IMR-90 (cell line): ENCODE measurements around the gene KLHL41. TPM values are rescaled to one million over a fixed set of nuclear protein-coding genes. Genes with fewer than 3 reads are reported as not detected.

Source experiments
- ATAC-seq: fragments of 200-7000 bp; cut with Tn5 transposase; 2 replicates; pipeline ENCODE4 v1.9.1; 2020; ENCODE audit warnings: low read depth, mild to moderate bottlenecking, moderate library complexity
- BruUV-seq: library from RNA; stranded (reverse); fragments of 400-500 nt; replicated peaks from 2 replicates; lab custom pipeline; 2021; lab: Mats Ljungman, UMichigan
- CTCF ChIA-PET: fragments of 300-600 bp; formaldehyde crosslinking; extraction: SDS; loops from one replicate; lab custom pipeline; 2021; ENCODE audit warnings: antibody characterized with exemption; lab: Yijun Ruan, JAX
- POLR2A ChIA-PET: fragments of 300-600 bp; sonication (Branson Sonifier 250); formaldehyde crosslinking; loops from one replicate; lab custom pipeline; 2022; ENCODE audit warnings: antibody characterized with exemption; ENCODE audit not compliant: unreplicated experiment; lab: Charles Lee
- DNase-seq: peaks from one replicate; pipeline ENCODE4 v3.0.0; 2013
- H2AFZ ChIP-seq: replicated peaks from 2 replicates; pipeline ENCODE3; 2013; ENCODE audit warnings: low read length, mild to moderate bottlenecking; ENCODE audit not compliant: poor library complexity
- H2AK5ac ChIP-seq: 2 replicates; pipeline ENCODE4 v1.6.1; 2013; ENCODE audit warnings: low read depth, low read length, inconsistent platforms
- H2AK9ac ChIP-seq: replicated peaks from 2 replicates; pipeline ENCODE3; 2013; ENCODE audit warnings: mild to moderate bottlenecking, low read depth, low read length, moderate library complexity; ENCODE audit not compliant: poor library complexity
- H2BK120ac ChIP-seq: 2 replicates; pipeline ENCODE4 v1.6.1; 2013; ENCODE audit warnings: low read depth, low read length, inconsistent platforms
- H2BK15ac ChIP-seq: 3 replicates; pipeline ENCODE4 v1.6.1; 2013; ENCODE audit warnings: low read depth, low read length, inconsistent platforms
- H2BK20ac ChIP-seq: 2 replicates; pipeline ENCODE4 v1.6.1; 2013; ENCODE audit warnings: low read depth, mild to moderate bottlenecking, inconsistent platforms, low read length, moderate library complexity
- H2BK5ac ChIP-seq: 2 replicates; pipeline ENCODE4 v1.6.1; 2013; ENCODE audit warnings: mild to moderate bottlenecking, low read depth, low read length, inconsistent platforms; ENCODE audit not compliant: poor library complexity, severe bottlenecking
- H3K14ac ChIP-seq: replicated peaks from 2 replicates; pipeline ENCODE4 v1.6.1; 2013; ENCODE audit warnings: low read depth, low read length, inconsistent platforms
- H3K18ac ChIP-seq: 2 replicates; pipeline ENCODE4 v1.6.1; 2013; ENCODE audit warnings: low read depth, low read length, control low read depth
- H3K23ac ChIP-seq: 2 replicates; pipeline ENCODE4 v1.6.1; 2013; ENCODE audit warnings: low read depth, low read length, inconsistent platforms
- H3K27ac ChIP-seq: 2 replicates; pipeline ENCODE4 v1.5.1; 2013; ENCODE audit warnings: mild to moderate bottlenecking, control low read depth, low read length; ENCODE audit not compliant: insufficient read depth
- H3K27me3 ChIP-seq: 2 replicates; pipeline ENCODE4 v1.6.1; 2013; ENCODE audit warnings: low read length; ENCODE audit not compliant: control insufficient read depth, insufficient read depth
- H3K36me3 ChIP-seq: 2 replicates; pipeline ENCODE4 v1.6.1; 2013; ENCODE audit warnings: low read length, mixed read lengths; ENCODE audit not compliant: control insufficient read depth, insufficient read depth
- H3K4ac ChIP-seq: 2 replicates; pipeline ENCODE4 v1.6.1; 2013; ENCODE audit warnings: low read depth, low read length, inconsistent platforms
- H3K4me1 ChIP-seq: 2 replicates; pipeline ENCODE4 v1.6.1; 2013; ENCODE audit warnings: low read length, mixed read lengths; ENCODE audit not compliant: control insufficient read depth, insufficient read depth
- H3K4me2 ChIP-seq: 2 replicates; pipeline ENCODE4 v1.6.1; 2013; ENCODE audit warnings: low read depth, mild to moderate bottlenecking, control low read depth, low read length, moderate library complexity
- H3K4me3 ChIP-seq: 2 replicates; pipeline ENCODE4 v1.5.1; 2013; ENCODE audit warnings: low read depth, mild to moderate bottlenecking, control low read depth, low read length, moderate library complexity; ENCODE audit not compliant: insufficient read depth
- H3K56ac ChIP-seq: 2 replicates; pipeline ENCODE4 v1.6.1; 2013; ENCODE audit warnings: low read length, inconsistent platforms; ENCODE audit not compliant: insufficient read depth; ENCODE audit errors: extremely low read depth
- H3K79me1 ChIP-seq, 2 experiments: 2 replicates each; pipeline ENCODE4 v1.6.1; 2013; ENCODE audit warnings: low read length in 2 of 2, inconsistent platforms in 1 of 2, low read depth in 1 of 2
- H3K9ac ChIP-seq: 2 replicates; pipeline ENCODE4 v1.6.1; 2013; ENCODE audit warnings: low read depth, low read length, control low read depth
- H3K9me1 ChIP-seq: 2 replicates; pipeline ENCODE4 v1.6.1; 2013; ENCODE audit warnings: low read length, inconsistent platforms; ENCODE audit not compliant: insufficient read depth
- H3K9me3 ChIP-seq: 2 replicates; pipeline ENCODE4 v1.6.1; 2013; ENCODE audit warnings: low read length; ENCODE audit not compliant: control insufficient read depth, insufficient read depth
- H4K20me1 ChIP-seq: 2 replicates; pipeline ENCODE4 v1.6.1; 2013; ENCODE audit warnings: low read length, inconsistent platforms; ENCODE audit not compliant: insufficient read depth
- H4K5ac ChIP-seq: 2 replicates; pipeline ENCODE4 v1.6.1; 2013; ENCODE audit warnings: mild to moderate bottlenecking, low read depth, low read length, control low read depth
- H4K8ac ChIP-seq, 2 experiments: 2 replicates each; pipeline ENCODE4 v1.6.1; 2013; ENCODE audit warnings: low read depth in 2 of 2, low read length in 2 of 2, control low read depth in 1 of 2, inconsistent platforms in 1 of 2
- H4K91ac ChIP-seq: 2 replicates; pipeline ENCODE4 v1.6.1; 2013; ENCODE audit warnings: low read depth, low read length, inconsistent platforms; ENCODE audit not compliant: insufficient read depth
- BHLHE40 ChIP-seq: fragments of 150-350 bp; IDR thresholded peaks from 2 replicates; pipeline ENCODE4 v1.6.1; 2016; ENCODE audit warnings: mild to moderate bottlenecking, low read depth, low read length
- CEBPB ChIP-seq: IDR thresholded peaks from 2 replicates; pipeline ENCODE4 v1.6.1; 2012; ENCODE audit warnings: low read depth, low read length, improper control_type of control experiment
- CHD1 ChIP-seq: IDR thresholded peaks from 2 replicates; pipeline ENCODE4 v1.6.1; 2012; ENCODE audit warnings: low read depth, low read length, improper control_type of control experiment
- MAFK ChIP-seq: IDR thresholded peaks from 2 replicates; pipeline ENCODE4 v1.6.1; 2012; ENCODE audit warnings: low read depth, low read length, improper control_type of control experiment
- MAZ ChIP-seq: IDR thresholded peaks from 2 replicates; pipeline ENCODE4 v1.6.1; 2012; ENCODE audit warnings: low read depth, mild to moderate bottlenecking, low read length, improper control_type of control experiment, moderate library complexity, borderline replicate concordance
- NFE2L2 ChIP-seq: fragments of 150-350 bp; IDR thresholded peaks from 2 replicates; pipeline ENCODE4 v1.6.1; 2016; ENCODE audit warnings: low read depth, mild to moderate bottlenecking, low read length
- POLR2A ChIP-seq: IDR thresholded peaks from 2 replicates; pipeline ENCODE4 v1.6.1; 2012; ENCODE audit warnings: mild to moderate bottlenecking, low read depth, low read length
- RAD21 ChIP-seq: IDR thresholded peaks from 2 replicates; pipeline ENCODE4 v1.6.1; 2012; ENCODE audit warnings: low read length, improper control_type of control experiment
- RCOR1 ChIP-seq: IDR thresholded peaks from 2 replicates; pipeline ENCODE4 v1.6.1; 2012; ENCODE audit warnings: mild to moderate bottlenecking, low read length, improper control_type of control experiment; ENCODE audit not compliant: insufficient replicate concordance
- RFX5 ChIP-seq: IDR thresholded peaks from 2 replicates; pipeline ENCODE4 v1.8.0; 2012; ENCODE audit warnings: low read depth, mild to moderate bottlenecking, low read length, moderate library complexity
- SMC3 ChIP-seq: fragments of 150-350 bp; IDR thresholded peaks from 2 replicates; pipeline ENCODE4 v1.6.1; 2016; ENCODE audit warnings: low read depth, mild to moderate bottlenecking, antibody characterized with exemption, low read length, moderate library complexity
- USF2 ChIP-seq: fragments of 150-350 bp; IDR thresholded peaks from 2 replicates; pipeline ENCODE4 v1.6.1; 2017; ENCODE audit warnings: mild to moderate bottlenecking, antibody characterized with exemption, low read length, low read depth
- WGBS, 2 experiments: methylation state at CpG; one replicate each; pipeline versions ENCODE4 v1.1.5 to v1.1.7; 2013; ENCODE audit warnings: missing lambda C conversion rate in 2 of 2; ENCODE audit not compliant: insufficient read length in 1 of 2; ENCODE audit errors: extremely low coverage in 2 of 2; 5-methylcytosine and 5-hydroxymethylcytosine counted together
- dilution Hi-C: fragments of 300-500 bp; cut with HindIII; formaldehyde crosslinking; loops from one replicate; pipeline ENCODE4 v1.14.3; 2018; ENCODE audit warnings: low sequenced_read_pairs; ENCODE audit not compliant: unreplicated experiment
- in situ Hi-C: fragments of 300-500 bp; cut with MboI; formaldehyde crosslinking; loops from 3 replicates; pipeline ENCODE4 v1.14.3; 2019; ENCODE audit warnings: low sequenced_read_pairs, inconsistent platforms, mixed read lengths
- intact Hi-C: fragments of 100-400 bp; cut with micrococcal nuclease; formaldehyde crosslinking; loops from 2 replicates; pipeline ENCODE4 v1.10.0; 2022
- polyA plus RNA-seq, 3 experiments: library from polyadenylated mRNA; depleted of rRNA; stranded (reverse); fragments of >200 nt; gene quantifications; 2 replicates each; pipeline ENCODE4 v1.2.3, GENCODE V29; 2012; ENCODE audit warnings: low replicate concordance in 1 of 3
- total RNA-seq: library from RNA; depleted of rRNA; stranded (reverse); fragments of >200 nt; gene quantifications from 2 replicates; pipeline ENCODE4 v1.2.3, GENCODE V29; 2012
- TF ChIP-seq, protein P1 (sequence below): fragments of 150-350 bp; IDR thresholded peaks from 2 replicates; pipeline ENCODE4 v1.6.1; 2016; ENCODE audit warnings: low read depth, mild to moderate bottlenecking, low read length, moderate library complexity, borderline replicate concordance
- TF ChIP-seq, protein P2 (sequence below): conservative IDR thresholded peaks from 2 replicates; pipeline ENCODE4 v1.5.1; 2012; ENCODE audit warnings: mild to moderate bottlenecking, low read depth, low read length, improper control_type of control experiment

The KLHL41 gene
- total and polyA plus RNA-seq, 2 of the 4 experiments (the other 2 are of a cell fraction): 0.10 to 0.18 TPM

- no peak overlapping the region for H3K14ac ChIP-seq
- H3K27ac ChIP-seq: no peak overlapping the region
- no peak overlapping the region for H3K18ac ChIP-seq
- ChIA-PET CTCF (no interaction called here), POLR2A (no interaction called here)
- H4K8ac ChIP-seq: no peak overlapping the region
- H3K9ac ChIP-seq: no peak overlapping the region
- dilution Hi-C loops (no loop called here), intact Hi-C loops (no loop called here), in situ Hi-C loops (no loop called here)
- no peak overlapping the region for H4K91ac ChIP-seq
- no peak overlapping the region for H4K5ac ChIP-seq
- no TSS peak for BruUV-seq
- no peak overlapping the region for H2AFZ ChIP-seq
- no peaks in the 10 kb centered on the region for H4K20me1 ChIP-seq
- peaks cover under 1% of the 10 kb centered on the region; the same call in 1 of the 2 replicates for H3K4me1 ChIP-seq
- TF ChIP-seq USF2 (no peak), BHLHE40 (no peak), SMC3 (no peak), NFE2L2 (no peak), RCOR1 (no peak), MAFK (no peak), POLR2A (no peak), CHD1 (no peak), MAZ (no peak), RFX5 (no peak), RAD21 (no peak), CEBPB (no peak)
- TF ChIP-seq, protein P1, sequence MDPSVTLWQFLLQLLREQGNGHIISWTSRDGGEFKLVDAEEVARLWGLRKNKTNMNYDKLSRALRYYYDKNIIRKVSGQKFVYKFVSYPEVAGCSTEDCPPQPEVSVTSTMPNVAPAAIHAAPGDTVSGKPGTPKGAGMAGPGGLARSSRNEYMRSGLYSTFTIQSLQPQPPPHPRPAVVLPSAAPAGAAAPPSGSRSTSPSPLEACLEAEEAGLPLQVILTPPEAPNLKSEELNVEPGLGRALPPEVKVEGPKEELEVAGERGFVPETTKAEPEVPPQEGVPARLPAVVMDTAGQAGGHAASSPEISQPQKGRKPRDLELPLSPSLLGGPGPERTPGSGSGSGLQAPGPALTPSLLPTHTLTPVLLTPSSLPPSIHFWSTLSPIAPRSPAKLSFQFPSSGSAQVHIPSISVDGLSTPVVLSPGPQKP: no peak
- TF ChIP-seq, protein P2, sequence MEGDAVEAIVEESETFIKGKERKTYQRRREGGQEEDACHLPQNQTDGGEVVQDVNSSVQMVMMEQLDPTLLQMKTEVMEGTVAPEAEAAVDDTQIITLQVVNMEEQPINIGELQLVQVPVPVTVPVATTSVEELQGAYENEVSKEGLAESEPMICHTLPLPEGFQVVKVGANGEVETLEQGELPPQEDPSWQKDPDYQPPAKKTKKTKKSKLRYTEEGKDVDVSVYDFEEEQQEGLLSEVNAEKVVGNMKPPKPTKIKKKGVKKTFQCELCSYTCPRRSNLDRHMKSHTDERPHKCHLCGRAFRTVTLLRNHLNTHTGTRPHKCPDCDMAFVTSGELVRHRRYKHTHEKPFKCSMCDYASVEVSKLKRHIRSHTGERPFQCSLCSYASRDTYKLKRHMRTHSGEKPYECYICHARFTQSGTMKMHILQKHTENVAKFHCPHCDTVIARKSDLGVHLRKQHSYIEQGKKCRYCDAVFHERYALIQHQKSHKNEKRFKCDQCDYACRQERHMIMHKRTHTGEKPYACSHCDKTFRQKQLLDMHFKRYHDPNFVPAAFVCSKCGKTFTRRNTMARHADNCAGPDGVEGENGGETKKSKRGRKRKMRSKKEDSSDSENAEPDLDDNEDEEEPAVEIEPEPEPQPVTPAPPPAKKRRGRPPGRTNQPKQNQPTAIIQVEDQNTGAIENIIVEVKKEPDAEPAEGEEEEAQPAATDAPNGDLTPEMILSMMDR: no peak
- H3K9me1 ChIP-seq: peaks cover under 1% of the 10 kb centered on the region; the same call in 1 of the 2 replicates
- no peak for ATAC-seq
- H2BK120ac ChIP-seq: no peak overlapping the region
- H3K9me3 ChIP-seq: no peaks in the 10 kb centered on the region
- H3K79me1 ChIP-seq: no peaks in the 10 kb centered on the region
- WGBS, 2 experiments: no CpG with 5 or more reads among the region's 3 CpGs
- H3K27me3 ChIP-seq: no peaks in the 10 kb centered on the region
- H2BK15ac ChIP-seq: no peak overlapping the region
- no peak overlapping the region for H3K4me3 ChIP-seq
- H2BK5ac ChIP-seq: no peak overlapping the region
- no peak overlapping the region for H2BK20ac ChIP-seq
- no peak overlapping the region for H3K4ac ChIP-seq
- H3K4me2 ChIP-seq: no peak overlapping the region
- H3K23ac ChIP-seq: no peak overlapping the region
- DNase-seq: no peak
- H3K56ac ChIP-seq: no peak overlapping the region
- no peak overlapping the region for H2AK9ac ChIP-seq
- no peaks in the 10 kb centered on the region for H3K36me3 ChIP-seq
- no peak overlapping the region for H2AK5ac ChIP-seq
Measured at GRCh38 chr2:169469952-169470572, 39.4 kb upstream of the KLHL41 start.
